ENCODE results near the gene CCNY. TPM values are rescaled to one million over a fixed set of nuclear protein-coding genes. Genes with fewer than 3 reads are reported as not detected.

The CCNY gene
- total RNA-seq (2021; ENCODE audit: unreplicated experiment) (51.9 TPM), Bru-seq, nascent RNA (percentile 73 among the genes with signal in this experiment), BruChase-seq, experiment 1, labeled RNA remaining after a 2-hour chase (percentile 65 among the genes with signal in this experiment), BruChase-seq, experiment 2, labeled RNA remaining after a 6-hour chase (percentile 71 among the genes with signal in this experiment)
- 40.5 TPM for polyA plus RNA-seq (2012; ENCODE audit: insufficient read length)
- long read RNA-seq, full-length matches to known transcripts = 145 of 196 reads
- long read RNA-seq, partial matches to known transcripts = 4 of 196 reads
- long read RNA-seq, other reads (novel, unspliced or antisense) = 47 of 196 reads

- Histone ChIP-seq H3K4me3 (ENCODE audit: low read depth in 2 of 2, low read length in 2 of 2) (peak within 1 kb of the TSS; percentile 83 to 88), H3K36me3 (ENCODE audit: control insufficient read depth, insufficient read depth, low read length) (no peaks in the 10 kb centered on the region; the same call in 1 of the 2 replicates), H3K4me1 (ENCODE audit: control insufficient read depth, insufficient read depth, low read length) (peaks cover 35% of the 10 kb centered on the region), H3K27me3 (ENCODE audit: control insufficient read depth, insufficient read depth, low read length) (no peaks in the 10 kb centered on the region), H3K9me3 (ENCODE audit: control insufficient read depth, insufficient read depth, low read depth, low read length) (no peaks in the 10 kb centered on the region), H3K27ac (ENCODE audit: low read length) (peak within 1 kb of the TSS; percentile 62)
- TF ChIP-seq POLR2AphosphoS5 (IDR thresholded peaks at IDR 0.05; ENCODE audit: low read depth, low read length) = peak; percentile 53; the same call in 1 of the 2 replicates
- TF ChIP-seq, protein P1, sequence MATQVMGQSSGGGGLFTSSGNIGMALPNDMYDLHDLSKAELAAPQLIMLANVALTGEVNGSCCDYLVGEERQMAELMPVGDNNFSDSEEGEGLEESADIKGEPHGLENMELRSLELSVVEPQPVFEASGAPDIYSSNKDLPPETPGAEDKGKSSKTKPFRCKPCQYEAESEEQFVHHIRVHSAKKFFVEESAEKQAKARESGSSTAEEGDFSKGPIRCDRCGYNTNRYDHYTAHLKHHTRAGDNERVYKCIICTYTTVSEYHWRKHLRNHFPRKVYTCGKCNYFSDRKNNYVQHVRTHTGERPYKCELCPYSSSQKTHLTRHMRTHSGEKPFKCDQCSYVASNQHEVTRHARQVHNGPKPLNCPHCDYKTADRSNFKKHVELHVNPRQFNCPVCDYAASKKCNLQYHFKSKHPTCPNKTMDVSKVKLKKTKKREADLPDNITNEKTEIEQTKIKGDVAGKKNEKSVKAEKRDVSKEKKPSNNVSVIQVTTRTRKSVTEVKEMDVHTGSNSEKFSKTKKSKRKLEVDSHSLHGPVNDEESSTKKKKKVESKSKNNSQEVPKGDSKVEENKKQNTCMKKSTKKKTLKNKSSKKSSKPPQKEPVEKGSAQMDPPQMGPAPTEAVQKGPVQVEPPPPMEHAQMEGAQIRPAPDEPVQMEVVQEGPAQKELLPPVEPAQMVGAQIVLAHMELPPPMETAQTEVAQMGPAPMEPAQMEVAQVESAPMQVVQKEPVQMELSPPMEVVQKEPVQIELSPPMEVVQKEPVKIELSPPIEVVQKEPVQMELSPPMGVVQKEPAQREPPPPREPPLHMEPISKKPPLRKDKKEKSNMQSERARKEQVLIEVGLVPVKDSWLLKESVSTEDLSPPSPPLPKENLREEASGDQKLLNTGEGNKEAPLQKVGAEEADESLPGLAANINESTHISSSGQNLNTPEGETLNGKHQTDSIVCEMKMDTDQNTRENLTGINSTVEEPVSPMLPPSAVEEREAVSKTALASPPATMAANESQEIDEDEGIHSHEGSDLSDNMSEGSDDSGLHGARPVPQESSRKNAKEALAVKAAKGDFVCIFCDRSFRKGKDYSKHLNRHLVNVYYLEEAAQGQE (IDR thresholded peaks at IDR 0.05; ENCODE audit: insufficient read depth in 1 of 2, low read depth in 2 of 2, low read length in 1 of 2) = no peak
- TF ChIP-seq TCF7L2 (IDR thresholded peaks at IDR 0.05; ENCODE audit: low read depth, low read length) = no peak
- no peak for TF ChIP-seq SIN3A (IDR thresholded peaks at IDR 0.05; ENCODE audit: borderline replicate concordance, insufficient read depth, low read depth, low read length)
- TF ChIP-seq, protein P2, sequence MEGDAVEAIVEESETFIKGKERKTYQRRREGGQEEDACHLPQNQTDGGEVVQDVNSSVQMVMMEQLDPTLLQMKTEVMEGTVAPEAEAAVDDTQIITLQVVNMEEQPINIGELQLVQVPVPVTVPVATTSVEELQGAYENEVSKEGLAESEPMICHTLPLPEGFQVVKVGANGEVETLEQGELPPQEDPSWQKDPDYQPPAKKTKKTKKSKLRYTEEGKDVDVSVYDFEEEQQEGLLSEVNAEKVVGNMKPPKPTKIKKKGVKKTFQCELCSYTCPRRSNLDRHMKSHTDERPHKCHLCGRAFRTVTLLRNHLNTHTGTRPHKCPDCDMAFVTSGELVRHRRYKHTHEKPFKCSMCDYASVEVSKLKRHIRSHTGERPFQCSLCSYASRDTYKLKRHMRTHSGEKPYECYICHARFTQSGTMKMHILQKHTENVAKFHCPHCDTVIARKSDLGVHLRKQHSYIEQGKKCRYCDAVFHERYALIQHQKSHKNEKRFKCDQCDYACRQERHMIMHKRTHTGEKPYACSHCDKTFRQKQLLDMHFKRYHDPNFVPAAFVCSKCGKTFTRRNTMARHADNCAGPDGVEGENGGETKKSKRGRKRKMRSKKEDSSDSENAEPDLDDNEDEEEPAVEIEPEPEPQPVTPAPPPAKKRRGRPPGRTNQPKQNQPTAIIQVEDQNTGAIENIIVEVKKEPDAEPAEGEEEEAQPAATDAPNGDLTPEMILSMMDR (IDR thresholded peaks at IDR 0.05) = no peak
- intact Hi-C loops (cut with micrococcal nuclease; ENCODE audit: unreplicated experiment) (loop anchor here (5.0 kb wide), 1 partner anchor 81 kb away; no protein-coding TSS in a partner anchor), in situ Hi-C loops (cut with HindIII; ENCODE audit: low pct_unique_long_range_greater_than_20kb, low sequenced_read_pairs) (no loop called here)
- POLR2A ChIA-PET = no interaction called here
- CTCF ChIA-PET = no interaction called here
- ATAC-seq (peak; percentile 94), DNase-seq (ENCODE audit: low read depth, low spot score) (no peak)
- BruUV-seq (replicated peaks) = no TSS peak
Measured at GRCh38 chr10:35336084-35336831, at the start of gene CCNY. TSS of gene CCNY (plus strand) at chr10:35336509. CDS start at chr10:35337054, 545 bp downstream.

DNA sequence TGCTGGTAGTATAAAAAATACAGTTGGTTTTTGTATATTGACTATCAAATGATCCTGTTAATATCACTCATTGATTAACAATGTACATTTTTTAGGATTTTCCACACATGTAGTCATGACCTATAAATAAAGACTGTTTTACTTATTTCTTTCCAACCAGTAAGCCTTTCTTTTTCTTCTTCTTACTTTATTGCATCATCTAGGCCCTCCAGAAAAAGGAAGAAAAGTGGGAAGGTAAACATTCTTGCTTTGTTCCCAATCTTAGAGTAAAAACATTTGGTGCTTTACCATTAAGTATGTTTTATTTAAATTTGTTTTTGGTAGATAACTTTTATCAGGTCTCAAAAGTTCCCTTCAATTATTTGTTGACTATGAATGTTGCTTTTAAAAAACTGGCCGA, 47.1 kb upstream of the CCNY start:
- no TSS peak for BruUV-seq (replicated peaks)
- ChIA-PET CTCF (no interaction called here), POLR2A (no interaction called here)
- Histone ChIP-seq H3K4me1 (ENCODE audit: control insufficient read depth, insufficient read depth, low read length) (no peaks in the 10 kb centered on the region), H3K9me3 (ENCODE audit: control insufficient read depth, insufficient read depth, low read depth, low read length) (no peaks in the 10 kb centered on the region), H3K27ac (ENCODE audit: low read length) (no peak overlapping the region), H3K27me3 (ENCODE audit: control insufficient read depth, insufficient read depth, low read length) (no peaks in the 10 kb centered on the region), H3K36me3 (ENCODE audit: control insufficient read depth, insufficient read depth, low read length) (no peaks in the 10 kb centered on the region), H3K4me3 (ENCODE audit: low read depth in 2 of 2, low read length in 2 of 2) (no peak overlapping the region)
- no peak for TF ChIP-seq TCF7L2 (IDR thresholded peaks at IDR 0.05; ENCODE audit: low read depth, low read length)
- TF ChIP-seq SIN3A (IDR thresholded peaks at IDR 0.05; ENCODE audit: borderline replicate concordance, insufficient read depth, low read depth, low read length) = no peak
- TF ChIP-seq, protein P1 (IDR thresholded peaks at IDR 0.05; ENCODE audit: insufficient read depth in 1 of 2, low read depth in 2 of 2, low read length in 1 of 2) = no peak
- TF ChIP-seq, protein P2 (IDR thresholded peaks at IDR 0.05) = no peak
- TF ChIP-seq POLR2AphosphoS5 (IDR thresholded peaks at IDR 0.05; ENCODE audit: low read depth, low read length) = no peak
- in situ Hi-C loops (cut with HindIII; ENCODE audit: low pct_unique_long_range_greater_than_20kb, low sequenced_read_pairs) = no loop called here
- DNase-seq (ENCODE audit: low read depth, low spot score) = no peak
- no peak for ATAC-seq
- intact Hi-C loops (cut with micrococcal nuclease; ENCODE audit: unreplicated experiment) = no loop called here

Data from Panc1 (cell line).